ENCODE data around the gene ZNF662. TPM values are rescaled to one million over a fixed set of nuclear protein-coding genes. Genes with fewer than 3 reads are reported as not detected.

ZNF662 gene
- total RNA-seq, 2 donors from 2014 or later: 4.0 to 6.5 TPM

DNA sequence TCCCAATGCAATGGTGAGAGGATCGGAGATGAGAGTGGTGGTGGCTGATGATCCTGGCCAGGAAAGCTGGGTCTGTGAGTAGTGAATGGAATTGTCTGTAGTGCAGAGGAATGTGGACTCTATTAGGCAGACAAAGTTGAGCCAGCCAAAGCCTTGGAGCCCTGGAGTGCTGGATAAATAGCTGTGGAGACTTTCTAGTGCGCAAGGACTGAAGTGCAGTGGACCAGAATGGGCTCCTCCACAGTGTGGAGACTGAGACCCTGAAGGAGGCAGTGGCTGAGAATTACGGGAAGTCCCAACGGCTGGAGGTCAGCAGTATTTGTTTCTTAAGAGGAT lies 874 bp downstream of the ZNF662 start:
- ATAC-seq: no peak
- peak overlapping the region in 1 of 4 donors; percentile 54 for H3K27ac ChIP-seq

DNA sequence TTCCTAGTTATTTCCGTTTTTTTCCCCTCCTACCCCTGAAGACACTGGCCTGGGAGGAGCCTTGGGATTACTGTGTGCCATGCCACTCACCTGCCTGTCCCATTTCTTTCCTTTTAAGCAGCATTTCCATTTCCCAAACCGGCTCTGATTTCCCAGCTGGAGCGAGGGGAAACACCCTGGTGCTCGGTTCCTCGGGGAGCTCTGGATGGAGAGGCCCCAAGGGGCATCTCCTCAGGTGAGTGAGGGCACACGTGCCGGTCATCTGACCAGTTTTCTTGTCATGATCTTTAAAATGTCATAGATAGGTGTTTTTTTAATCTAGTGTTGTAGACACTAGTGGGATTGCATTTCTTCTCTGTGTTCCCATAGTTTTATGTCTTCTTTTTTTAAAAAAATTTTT lies 2.7 kb downstream of the ZNF662 start:
- no peaks in the 10 kb centered on the region for H3K27me3 ChIP-seq
- H3K36me3 ChIP-seq (replicated peaks in 1 of 2; ENCODE audit: insufficient read depth in 1 of 2, low read depth in 2 of 2): peaks cover under 1 to 11% of the 10 kb centered on the region in 2 donors
- WGBS, 2 donors: 91 to 97% methylated on average over 7 of the region's 7 CpGs
- ATAC-seq (no peak), DNase-seq (no peak)
- peaks cover 16% of the 10 kb centered on the region for H3K4me1 ChIP-seq
- TF ChIP-seq, protein P1, sequence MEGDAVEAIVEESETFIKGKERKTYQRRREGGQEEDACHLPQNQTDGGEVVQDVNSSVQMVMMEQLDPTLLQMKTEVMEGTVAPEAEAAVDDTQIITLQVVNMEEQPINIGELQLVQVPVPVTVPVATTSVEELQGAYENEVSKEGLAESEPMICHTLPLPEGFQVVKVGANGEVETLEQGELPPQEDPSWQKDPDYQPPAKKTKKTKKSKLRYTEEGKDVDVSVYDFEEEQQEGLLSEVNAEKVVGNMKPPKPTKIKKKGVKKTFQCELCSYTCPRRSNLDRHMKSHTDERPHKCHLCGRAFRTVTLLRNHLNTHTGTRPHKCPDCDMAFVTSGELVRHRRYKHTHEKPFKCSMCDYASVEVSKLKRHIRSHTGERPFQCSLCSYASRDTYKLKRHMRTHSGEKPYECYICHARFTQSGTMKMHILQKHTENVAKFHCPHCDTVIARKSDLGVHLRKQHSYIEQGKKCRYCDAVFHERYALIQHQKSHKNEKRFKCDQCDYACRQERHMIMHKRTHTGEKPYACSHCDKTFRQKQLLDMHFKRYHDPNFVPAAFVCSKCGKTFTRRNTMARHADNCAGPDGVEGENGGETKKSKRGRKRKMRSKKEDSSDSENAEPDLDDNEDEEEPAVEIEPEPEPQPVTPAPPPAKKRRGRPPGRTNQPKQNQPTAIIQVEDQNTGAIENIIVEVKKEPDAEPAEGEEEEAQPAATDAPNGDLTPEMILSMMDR (IDR thresholded peaks at IDR 0.05): no peak
- no peak for TF ChIP-seq POLR2A (IDR thresholded peaks at IDR 0.05)
- peaks cover 0 to 5% (median 0%) of the 10 kb centered on the region in 3 donors for H3K9me3 ChIP-seq
- H3K27ac ChIP-seq: no peak overlapping the region
- no peak overlapping the region for H3K4me3 ChIP-seq
- intact Hi-C loops (cut with DNase I): no loop called here

More for the DNA sequence above, 874 bp downstream of the ZNF662 start:
- WGBS, 2 donors: 82 to 85% methylated on average over 4 of the region's 4 CpGs
- Histone ChIP-seq H3K4me1 (peaks cover 16% of the 10 kb centered on the region), H3K36me3 (replicated peaks in 1 of 2; ENCODE audit: insufficient read depth in 1 of 2, low read depth in 2 of 2) (peaks cover 0 to 3% of the 10 kb centered on the region in 2 donors), H3K9me3 (peaks cover 0 to 5% (median 0%) of the 10 kb centered on the region in 3 donors), H3K27me3 (no peaks in the 10 kb centered on the region), H3K4me3 (peak overlapping the region in 1 of 2 donors; percentile 53)
- TF ChIP-seq, protein P1 (IDR thresholded peaks at IDR 0.05): no peak
- TF ChIP-seq POLR2A (IDR thresholded peaks at IDR 0.05): no peak
- no peak for DNase-seq
- intact Hi-C loops (cut with DNase I): no loop called here

DNA sequence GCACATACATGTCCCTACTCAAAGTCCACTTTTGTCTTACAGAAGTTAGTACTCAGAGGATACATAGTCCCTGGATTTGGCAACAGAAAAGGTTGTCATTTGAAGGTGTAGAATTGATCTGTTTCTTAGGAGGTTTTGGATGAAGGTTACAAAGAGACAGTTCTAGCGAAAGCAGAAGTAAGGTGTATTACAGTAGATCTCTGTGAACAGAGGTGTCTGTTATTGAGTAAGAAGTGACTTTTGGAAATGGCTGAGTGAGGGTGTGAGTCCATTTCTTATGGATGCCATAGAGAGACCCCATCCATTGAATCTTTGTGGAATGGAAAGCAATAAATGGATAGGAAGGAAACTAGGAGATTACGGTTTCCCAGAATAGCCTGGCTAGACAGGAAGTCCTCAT lies 5.6 kb downstream of the ZNF662 start:
- H3K27ac ChIP-seq: no peak overlapping the region
- ATAC-seq: no peak
- H3K36me3 ChIP-seq (replicated peaks in 1 of 2; ENCODE audit: insufficient read depth in 1 of 2, low read depth in 2 of 2): peaks cover 14 to 28% of the 10 kb centered on the region in 2 donors
- intact Hi-C loops (cut with DNase I): no loop called here
- DNase-seq: no peak
- 94 to 96% methylated on average over 2 of the region's 2 CpGs for WGBS, 2 donors
- H3K4me1 ChIP-seq: peaks cover 8% of the 10 kb centered on the region
- H3K27me3 ChIP-seq: no peaks in the 10 kb centered on the region
- TF ChIP-seq POLR2A (IDR thresholded peaks at IDR 0.05): no peak
- TF ChIP-seq, protein P1 (IDR thresholded peaks at IDR 0.05): no peak
- H3K9me3 ChIP-seq: peaks cover 0 to 32% (median 2%) of the 10 kb centered on the region in 3 donors
- H3K4me3 ChIP-seq: no peak overlapping the region

DNA sequence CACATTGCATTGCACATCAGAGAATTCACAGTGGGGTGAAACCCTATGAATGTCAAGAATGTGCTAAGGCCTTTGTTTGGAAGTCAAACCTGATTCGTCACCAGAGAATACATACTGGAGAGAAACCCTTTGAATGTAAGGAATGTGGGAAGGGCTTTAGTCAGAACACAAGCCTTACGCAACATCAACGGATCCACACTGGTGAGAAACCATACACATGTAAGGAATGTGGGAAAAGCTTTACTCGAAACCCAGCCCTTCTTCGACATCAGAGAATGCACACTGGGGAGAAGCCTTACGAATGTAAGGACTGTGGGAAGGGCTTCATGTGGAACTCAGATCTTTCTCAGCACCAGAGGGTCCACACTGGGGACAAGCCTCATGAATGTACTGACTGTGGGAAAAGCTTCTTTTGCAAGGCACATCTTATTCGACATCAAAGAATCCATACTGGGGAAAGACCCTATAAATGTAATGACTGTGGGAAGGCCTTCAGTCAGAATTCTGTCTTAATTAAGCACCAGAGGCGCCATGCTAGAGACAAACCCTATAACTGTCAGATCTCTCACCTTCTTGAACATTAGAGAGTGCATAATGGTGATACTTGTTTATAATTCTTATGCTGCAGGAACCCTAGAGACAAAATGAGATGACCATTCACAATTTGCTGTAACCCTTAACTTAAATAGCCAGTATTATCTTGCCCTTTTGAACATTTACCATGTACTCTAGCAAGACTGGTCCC lies 9.0 kb downstream of the ZNF662 start:
- no peak overlapping the region for H3K27ac ChIP-seq
- H3K36me3 ChIP-seq (replicated peaks in 1 of 2; ENCODE audit: insufficient read depth in 1 of 2, low read depth in 2 of 2): peaks cover 14 to 28% of the 10 kb centered on the region in 2 donors
- no peak for TF ChIP-seq POLR2A (IDR thresholded peaks at IDR 0.05)
- TF ChIP-seq, protein P1 (IDR thresholded peaks at IDR 0.05): no peak
- WGBS, 2 donors: 96 to 98% methylated on average over 8 of the region's 8 CpGs
- no peak for DNase-seq
- H3K4me3 ChIP-seq: no peak overlapping the region
- H3K27me3 ChIP-seq: no peaks in the 10 kb centered on the region
- no peaks in the 10 kb centered on the region for H3K4me1 ChIP-seq
- ATAC-seq: no peak
- peaks cover 0 to 54% (median 2%) of the 10 kb centered on the region in 3 donors for H3K9me3 ChIP-seq
- intact Hi-C loops (cut with DNase I): no loop called here

DNA sequence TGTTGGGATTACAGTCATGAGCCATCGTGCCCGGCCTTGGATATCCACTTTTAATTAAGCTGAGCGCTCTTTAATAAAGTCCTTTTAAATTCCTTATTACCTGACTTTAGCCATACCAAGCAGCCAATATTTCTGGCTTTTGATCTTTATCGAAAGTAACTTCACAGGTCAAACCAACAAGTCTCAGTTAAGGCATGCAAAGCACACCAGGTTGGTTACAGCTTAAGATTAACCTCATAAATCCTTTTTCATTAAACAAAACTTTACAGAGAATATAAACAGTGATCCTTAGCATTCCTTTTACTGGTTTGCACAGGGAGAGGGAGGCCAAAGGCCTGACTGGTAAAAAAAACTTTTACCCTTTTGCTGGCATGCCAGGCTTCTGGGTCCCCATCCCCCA lies 17.7 kb downstream of the ZNF662 start:
- DNase-seq: no peak
- peaks cover 0 to 4% (median 0%) of the 10 kb centered on the region in 3 donors for H3K9me3 ChIP-seq
- H3K36me3 ChIP-seq (replicated peaks in 1 of 2; ENCODE audit: insufficient read depth in 1 of 2, low read depth in 2 of 2): no peaks in the 10 kb centered on the region
- intact Hi-C loops (cut with DNase I): no loop called here
- TF ChIP-seq, protein P1 (IDR thresholded peaks at IDR 0.05): no peak
- TF ChIP-seq POLR2A (IDR thresholded peaks at IDR 0.05): no peak
- WGBS, 2 donors: 94 to 97% methylated on average over 4 of the region's 4 CpGs
- no peak for ATAC-seq
- H3K27me3 ChIP-seq: no peaks in the 10 kb centered on the region
- H3K4me1 ChIP-seq: no peaks in the 10 kb centered on the region
- no peak overlapping the region for H3K27ac ChIP-seq
- no peak overlapping the region for H3K4me3 ChIP-seq
